ENCODE results near the gene PPP2R2C.

- TF ChIP-seq CTCF (IDR thresholded peaks at IDR 0.05 in 8 of 11, conservative IDR thresholded peaks at IDR 0.05 in 3 of 11) (no peak), POLR2AphosphoS5 (IDR thresholded peaks at IDR 0.05) (peak in 1 of 3 donors; percentile 38), POLR2A (IDR thresholded peaks at IDR 0.05) (no peak)
Measured at GRCh38 chr4:6283282-6283681, 189.1 kb downstream of the PPP2R2C start.
